GM21825 (cell line): Measurements from ENCODE around the gene CDC42BPB.

Experiments
- ATAC-seq: cut with Tn5 transposase; IDR thresholded peaks from one replicate; pipeline ENCODE4 v1.9.1; 2021; ENCODE audit warnings: mild to moderate bottlenecking, moderate library complexity; ENCODE audit not compliant: unreplicated experiment

Gene CDC42BPB

GRCh38 chr14:102888748-102889147 lies 168.6 kb downstream of the CDC42BPB start:
- no peak for ATAC-seq

DNA sequence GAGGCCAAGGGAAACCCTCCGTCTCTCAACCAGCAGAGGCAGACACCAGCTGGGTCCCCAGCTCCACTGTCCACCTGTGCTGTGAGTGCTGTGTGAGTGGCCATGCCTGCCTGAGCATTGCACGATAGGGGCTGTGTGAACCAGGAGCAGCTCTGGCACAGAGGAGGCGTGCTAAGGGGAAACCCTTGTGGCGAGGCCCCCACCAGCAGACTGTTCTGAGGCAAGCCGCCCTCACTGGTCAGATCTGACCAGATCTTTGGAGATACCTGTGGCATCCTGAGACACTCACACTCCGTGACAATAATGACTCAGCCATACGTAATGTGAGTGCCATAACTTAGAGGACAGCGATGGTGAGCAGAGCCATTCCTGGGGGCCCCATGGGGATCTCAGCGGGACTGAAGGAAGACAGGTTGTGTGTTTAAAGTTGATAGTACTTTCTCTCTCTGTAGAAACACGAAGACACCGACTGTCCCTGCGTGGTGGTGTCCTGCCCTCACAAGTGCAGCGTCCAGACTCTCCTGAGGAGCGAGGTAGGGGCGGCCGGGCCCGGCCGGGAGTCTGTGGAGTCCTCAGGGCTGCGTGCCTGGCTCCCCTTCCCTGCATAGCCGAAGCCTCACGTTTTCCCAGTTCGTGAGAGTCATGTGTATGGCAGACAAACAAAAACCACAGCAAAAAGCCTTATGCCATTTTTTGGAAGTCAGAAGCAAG lies 171.5 kb downstream of the CDC42BPB start:
- ATAC-seq, result no peak

GRCh38 chr14:102883554-102883953 lies 173.8 kb downstream of the CDC42BPB start:
- ATAC-seq, result no peak

DNA sequence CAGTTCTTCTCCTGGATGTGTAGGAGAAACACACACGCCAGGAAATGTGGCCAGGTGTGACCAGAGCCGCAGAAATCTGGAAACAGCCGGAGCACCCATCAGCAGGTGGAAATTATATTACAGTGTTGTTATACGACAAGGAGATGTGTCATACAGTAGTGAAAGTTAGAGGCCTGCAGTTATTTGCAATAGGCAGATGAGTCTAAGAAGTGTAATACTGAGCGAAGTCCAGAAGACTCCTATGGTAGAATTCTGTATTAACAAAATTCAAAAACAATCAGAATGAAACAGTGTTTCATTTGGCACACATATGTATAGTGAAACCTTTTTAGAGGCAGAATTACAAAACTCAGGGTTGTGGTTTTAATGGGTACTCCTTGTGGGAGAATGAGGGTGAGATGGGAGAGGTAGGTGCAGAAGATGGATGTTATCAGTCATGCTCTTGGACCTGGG lies 174.2 kb downstream of the CDC42BPB start:
- no peak for ATAC-seq
